DND-41 (cell line): ENCODE measurements around the gene PPP1R14B.

Experiments used
- ATAC-seq: fragments of 200-7000 bp; cut with Tn5 transposase; 3 replicates; pipeline ENCODE4 v1.9.1; 2021; ENCODE audit warnings: low read depth; ENCODE audit not compliant: insufficient read depth
- DNase-seq: peaks from one replicate; pipeline ENCODE4 v3.0.0-alpha.2; 2020
- H2AFZ ChIP-seq: 2 replicates; pipeline ENCODE4 v1.6.0; 2012; ENCODE audit warnings: low read depth, low read length
- H3K27ac ChIP-seq: 2 replicates; pipeline ENCODE4 v1.5.1; 2012; ENCODE audit warnings: low read length, inconsistent platforms
- H3K27me3 ChIP-seq: fragments of 200-600 bp; sonication (generic); 2 replicates; pipeline ENCODE4 v1.6.0; 2012; ENCODE audit warnings: low read length, mild to moderate bottlenecking, inconsistent platforms; ENCODE audit not compliant: insufficient read depth, poor library complexity
- H3K36me3 ChIP-seq: 2 replicates; pipeline ENCODE4 v1.5.1; 2012; ENCODE audit warnings: low read length, inconsistent platforms; ENCODE audit not compliant: insufficient read depth
- H3K4me1 ChIP-seq: 2 replicates; pipeline ENCODE4 v1.5.1; 2012; ENCODE audit warnings: mild to moderate bottlenecking, low read length; ENCODE audit not compliant: insufficient read depth
- H3K4me2 ChIP-seq: 2 replicates; pipeline ENCODE4 v1.6.0; 2012; ENCODE audit warnings: mild to moderate bottlenecking, moderate library complexity, low read length, inconsistent platforms; ENCODE audit not compliant: insufficient read depth
- H3K4me3 ChIP-seq, 2 experiments: fragments of 200-600 bp in 1 of 2; shearing (Covaris generic) in 1 of 2; 2 replicates each; pipeline ENCODE4 v1.5.1; 2012 to 2016; ENCODE audit warnings: inconsistent platforms in 2 of 2, low read length in 2 of 2, mild to moderate bottlenecking in 2 of 2, low read depth in 1 of 2, moderate library complexity in 1 of 2
- H3K79me2 ChIP-seq: 2 replicates; pipeline ENCODE4 v1.6.0; 2012; ENCODE audit warnings: low read length, inconsistent platforms; ENCODE audit not compliant: insufficient read depth
- H3K9ac ChIP-seq: 2 replicates; pipeline ENCODE4 v1.6.0; 2012; ENCODE audit warnings: low read depth, mild to moderate bottlenecking, inconsistent platforms, low read length, moderate library complexity
- H3K9me3 ChIP-seq: 2 replicates; pipeline ENCODE4 v1.5.1; 2012; ENCODE audit warnings: low read length, moderate library complexity, mild to moderate bottlenecking, inconsistent platforms; ENCODE audit not compliant: insufficient read depth, severe bottlenecking
- H4K20me1 ChIP-seq: 2 replicates; pipeline ENCODE4 v1.6.0; 2012; ENCODE audit warnings: low read length; ENCODE audit not compliant: insufficient read depth
- CTCF ChIP-seq: IDR thresholded peaks from 2 replicates; pipeline ENCODE4 v1.5.1; 2012; ENCODE audit warnings: borderline replicate concordance, low read length, moderate library complexity, mild to moderate bottlenecking; ENCODE audit not compliant: poor library complexity, severe bottlenecking; ENCODE audit errors: extremely low read depth
- EZH2 ChIP-seq: IDR thresholded peaks from 3 replicates; pipeline ENCODE4 v1.6.1; 2012; ENCODE audit warnings: borderline replicate concordance, low read depth, mild to moderate bottlenecking, moderate library complexity, low read length, inconsistent platforms; ENCODE audit not compliant: severe bottlenecking

PPP1R14B gene

DNA sequence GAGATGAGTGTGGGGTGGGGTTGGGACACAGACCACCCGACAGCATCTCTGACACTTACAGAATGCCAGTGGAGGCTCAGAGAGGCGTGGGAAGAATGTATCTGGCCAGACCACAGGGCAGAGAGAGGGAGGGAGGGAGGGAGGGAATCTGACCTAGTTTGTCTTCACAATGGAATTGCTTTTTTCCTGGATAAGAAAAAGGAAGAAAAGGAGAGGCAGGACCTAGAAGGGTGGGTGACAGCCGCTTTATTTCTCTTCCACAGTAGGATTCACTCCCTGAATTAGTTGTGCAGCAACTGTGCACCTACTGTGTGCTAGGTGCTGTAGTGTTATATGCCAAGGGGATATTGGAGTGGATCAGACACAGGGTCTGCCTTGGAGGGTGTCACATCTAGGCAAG is 48.0 kb upstream of the PPP1R14B start:
- H3K4me2 ChIP-seq = no peak overlapping the region
- H3K9ac ChIP-seq = no peak overlapping the region
- no peaks in the 10 kb centered on the region for H3K9me3 ChIP-seq
- no peak overlapping the region for H3K27ac ChIP-seq
- TF ChIP-seq CTCF (no peak), EZH2 (no peak)
- peaks cover 14% of the 10 kb centered on the region for H3K27me3 ChIP-seq
- no peak overlapping the region for H3K4me3 ChIP-seq
- H3K79me2 ChIP-seq = no peaks in the 10 kb centered on the region
- DNase-seq = no peak
- no peaks in the 10 kb centered on the region for H3K4me1 ChIP-seq
- H4K20me1 ChIP-seq = no peaks in the 10 kb centered on the region; the same call in 1 of the 2 replicates
- ATAC-seq = no peak
- no peak overlapping the region for H2AFZ ChIP-seq
- H3K36me3 ChIP-seq = no peaks in the 10 kb centered on the region

GRCh38 chr11:64292460-64293254 is 45.9 kb upstream of the PPP1R14B start:
- Histone ChIP-seq H3K36me3 (0 out of 2 replicates have a peak, but pooled peaks cover 2% of the 10 kb centered on the region), H3K27me3 (peaks cover 9% of the 10 kb centered on the region), H3K79me2 (no peaks in the 10 kb centered on the region), H3K27ac (no peak overlapping the region), H3K4me3 (no peak overlapping the region), H4K20me1 (no peaks in the 10 kb centered on the region; the same call in 1 of the 2 replicates), H3K4me2 (no peak overlapping the region), H3K9ac (no peak overlapping the region), H3K9me3 (no peaks in the 10 kb centered on the region), H3K4me1 (peaks cover 4% of the 10 kb centered on the region), H2AFZ (no peak overlapping the region)
- ATAC-seq (no peak), DNase-seq (no peak)
- no peak for TF ChIP-seq CTCF
- no peak for TF ChIP-seq EZH2

GRCh38 chr11:64291752-64292459 is 45.2 kb upstream of the PPP1R14B start:
- no peak overlapping the region for H3K4me2 ChIP-seq
- no peak for DNase-seq
- H3K36me3 ChIP-seq = 0 out of 2 replicates have a peak, but pooled peaks cover 2% of the 10 kb centered on the region
- H3K79me2 ChIP-seq = 0 out of 2 replicates have a peak, but pooled peaks cover 2% of the 10 kb centered on the region
- H3K4me3 ChIP-seq = no peak overlapping the region
- peaks cover 6% of the 10 kb centered on the region for H3K27me3 ChIP-seq
- no peak overlapping the region for H2AFZ ChIP-seq
- no peaks in the 10 kb centered on the region for H3K9me3 ChIP-seq
- peaks cover 11% of the 10 kb centered on the region for H3K4me1 ChIP-seq
- H3K9ac ChIP-seq = no peak overlapping the region
- no peak for ATAC-seq
- no peak overlapping the region for H3K27ac ChIP-seq
- H4K20me1 ChIP-seq = no peaks in the 10 kb centered on the region; the same call in 1 of the 2 replicates
- no peak for TF ChIP-seq CTCF
- no peak for TF ChIP-seq EZH2
